NCI-H524 (cell line): ENCODE data around the gene RRP15.

ENCODE experiments used
- DNase-seq, 2 experiments: peaks; one replicate each; lab custom pipeline; 2025; lab: John Stamatoyannopoulos, UW

The RRP15 gene, protein sequence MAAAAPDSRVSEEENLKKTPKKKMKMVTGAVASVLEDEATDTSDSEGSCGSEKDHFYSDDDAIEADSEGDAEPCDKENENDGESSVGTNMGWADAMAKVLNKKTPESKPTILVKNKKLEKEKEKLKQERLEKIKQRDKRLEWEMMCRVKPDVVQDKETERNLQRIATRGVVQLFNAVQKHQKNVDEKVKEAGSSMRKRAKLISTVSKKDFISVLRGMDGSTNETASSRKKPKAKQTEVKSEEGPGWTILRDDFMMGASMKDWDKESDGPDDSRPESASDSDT

DNA sequence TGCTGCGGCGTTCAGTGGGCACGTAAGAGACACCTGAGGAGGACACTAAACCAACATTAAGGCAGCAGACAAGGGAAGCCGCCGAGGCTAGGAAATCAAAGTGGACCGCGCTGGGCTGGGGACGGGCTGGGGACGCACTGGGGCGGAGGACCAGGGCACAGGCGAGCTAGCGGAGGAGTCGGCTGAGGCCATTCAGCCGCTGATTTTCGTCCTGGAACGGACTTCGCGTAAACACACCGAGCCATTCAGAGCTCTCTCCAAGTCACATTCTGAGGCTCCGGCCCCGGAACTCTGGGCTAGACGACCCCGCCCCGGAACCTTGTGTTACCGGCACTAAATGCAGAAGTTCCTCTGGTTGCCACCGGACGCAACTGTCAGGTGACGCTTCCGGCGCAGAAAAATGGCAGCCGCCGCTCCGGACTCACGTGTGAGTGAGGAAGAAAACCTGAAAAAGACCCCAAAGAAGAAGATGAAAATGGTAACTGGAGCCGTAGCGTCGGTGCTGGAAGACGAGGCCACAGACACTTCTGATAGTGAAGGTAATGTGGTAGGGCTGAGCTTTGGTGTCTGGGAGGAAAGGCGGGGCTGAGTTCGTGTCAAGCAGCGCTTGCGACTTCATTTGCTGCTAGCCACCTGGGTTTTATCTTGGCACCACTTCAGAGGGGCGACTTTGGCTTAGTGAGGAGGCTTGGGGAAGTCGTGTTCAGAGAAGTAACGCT lies at the start of gene RRP15:
Gene RRP15, plus strand, starts transcription at position 377 of the 719 bp plus-strand sequence. Its CDS starts 24 bp downstream, at position 401.
- peak; percentile 76 to 88 for DNase-seq

DNA sequence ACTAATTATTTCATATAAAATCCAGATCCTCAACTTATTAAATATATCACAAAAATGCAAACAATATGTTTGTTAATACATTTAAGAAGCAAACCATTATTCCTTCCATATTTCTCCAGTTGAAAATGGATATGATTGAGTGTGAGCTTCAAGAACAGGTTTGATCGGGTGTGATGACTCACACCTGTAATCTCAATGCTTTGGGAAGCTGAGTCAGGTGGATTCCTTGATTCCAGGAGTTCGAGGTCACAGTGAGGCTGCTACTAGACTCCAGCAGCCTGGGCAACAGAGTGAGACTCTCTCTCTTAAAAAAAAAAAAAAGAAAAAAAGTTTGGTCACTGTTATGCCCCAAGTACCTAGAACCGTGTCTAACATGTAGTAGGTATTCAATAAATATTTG lies 42.9 kb upstream of the RRP15 start:
- no peak for DNase-seq

DNA sequence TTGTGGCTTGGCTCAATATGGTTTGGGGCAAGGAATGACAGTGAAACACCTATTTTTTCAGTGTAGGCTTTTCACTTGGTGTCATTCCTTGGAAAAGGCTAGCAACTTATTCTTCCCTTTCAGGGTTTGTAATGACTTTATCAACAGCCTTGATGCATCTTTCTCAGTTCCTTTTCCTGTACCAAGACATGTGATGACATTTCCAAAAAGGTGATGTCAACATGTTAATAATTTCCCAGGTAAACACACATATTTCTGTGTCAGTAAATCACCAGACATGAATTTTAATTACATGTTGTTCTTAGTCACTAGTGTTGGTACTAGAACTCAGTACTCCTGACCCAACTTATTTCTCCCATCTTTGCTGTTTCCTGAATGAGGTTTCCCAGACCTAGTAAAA lies 37.8 kb upstream of the RRP15 start:
- no peak for DNase-seq

DNA sequence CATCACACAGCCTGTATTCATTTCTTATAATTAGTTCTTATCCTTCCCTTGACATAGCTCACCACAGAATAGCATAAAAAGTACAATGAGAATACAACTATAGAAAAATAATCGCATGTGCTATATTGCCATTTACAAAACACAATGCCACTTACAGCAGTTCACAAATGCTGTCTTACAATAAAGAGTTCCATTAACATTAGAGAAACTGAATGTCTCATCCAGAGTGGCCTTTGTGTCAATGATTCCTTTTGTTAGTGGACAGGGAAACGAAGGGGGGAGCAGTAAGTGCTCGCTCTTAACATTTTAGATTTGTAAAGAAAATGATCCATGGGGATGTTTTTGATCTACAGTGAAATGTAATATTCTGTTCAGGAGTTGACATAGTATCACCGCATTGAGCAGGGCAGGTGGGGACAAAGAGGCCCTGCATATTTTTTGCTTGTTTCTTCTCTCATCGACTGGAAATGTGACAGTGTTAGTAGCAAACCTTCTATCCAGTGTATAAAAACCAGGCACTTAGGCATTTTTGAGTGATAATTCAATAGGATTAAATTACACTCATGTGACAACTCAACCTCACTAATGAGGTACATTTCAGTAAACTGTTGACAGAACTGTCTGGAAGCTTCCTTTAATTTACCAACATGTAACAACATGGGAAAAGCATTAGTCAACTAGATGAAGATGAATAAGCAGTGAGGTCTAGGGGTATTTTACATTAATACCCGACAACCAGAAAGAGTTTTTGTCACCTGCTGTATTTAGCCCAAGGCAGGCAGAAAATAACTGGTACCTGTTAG lies 35.6 kb upstream of the RRP15 start:
- no peak for DNase-seq

DNA sequence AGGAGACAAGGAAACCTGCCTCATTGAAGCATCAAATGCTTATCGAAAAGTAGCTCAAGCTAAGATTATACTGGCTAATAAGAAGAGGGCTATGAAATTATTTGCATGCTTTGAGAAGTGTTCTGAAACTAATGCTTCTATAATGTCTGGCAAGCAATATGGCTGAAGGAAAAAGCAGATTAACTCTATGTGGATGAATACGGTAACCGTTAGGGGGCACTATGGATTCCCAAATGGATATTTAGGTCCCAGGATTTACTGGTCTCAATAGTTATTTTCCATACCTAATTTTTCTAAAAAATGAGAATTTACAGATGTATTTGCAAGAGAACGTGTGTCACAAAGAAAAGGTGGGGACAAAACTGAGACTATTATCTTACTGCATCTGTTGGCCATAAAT lies 34.6 kb upstream of the RRP15 start:
- no peak for DNase-seq

DNA sequence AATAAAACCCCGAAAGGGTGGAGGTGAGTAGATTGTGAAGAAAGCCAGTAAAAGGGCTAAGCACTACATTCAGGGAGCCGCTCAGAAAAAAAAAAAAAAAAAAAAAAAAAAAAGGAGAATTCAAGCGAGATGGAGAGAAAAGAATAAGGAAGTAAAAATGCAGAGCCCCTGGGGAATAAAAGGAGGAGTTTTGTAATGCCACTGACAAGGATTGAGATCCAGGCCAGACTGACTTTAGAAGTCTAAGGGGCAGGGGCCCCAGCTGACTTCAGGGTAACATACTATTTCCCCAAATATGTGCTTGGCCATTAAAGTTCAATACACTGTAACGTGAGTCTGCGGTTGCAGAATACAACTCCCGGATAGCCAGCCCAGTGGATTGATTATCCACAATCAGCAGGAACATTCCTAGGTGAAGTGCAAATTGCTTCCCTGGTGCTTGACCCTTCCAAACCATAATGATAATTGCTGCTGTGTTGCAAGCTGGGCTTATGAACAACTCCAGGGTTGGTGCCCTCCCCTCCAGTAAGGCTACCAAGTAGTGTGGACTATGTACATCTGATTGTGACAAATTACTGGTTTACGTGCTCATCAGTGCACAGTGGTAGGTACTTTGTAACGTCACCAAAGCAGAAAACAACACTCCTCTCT lies 30.7 kb upstream of the RRP15 start:
- no peak for DNase-seq

DNA sequence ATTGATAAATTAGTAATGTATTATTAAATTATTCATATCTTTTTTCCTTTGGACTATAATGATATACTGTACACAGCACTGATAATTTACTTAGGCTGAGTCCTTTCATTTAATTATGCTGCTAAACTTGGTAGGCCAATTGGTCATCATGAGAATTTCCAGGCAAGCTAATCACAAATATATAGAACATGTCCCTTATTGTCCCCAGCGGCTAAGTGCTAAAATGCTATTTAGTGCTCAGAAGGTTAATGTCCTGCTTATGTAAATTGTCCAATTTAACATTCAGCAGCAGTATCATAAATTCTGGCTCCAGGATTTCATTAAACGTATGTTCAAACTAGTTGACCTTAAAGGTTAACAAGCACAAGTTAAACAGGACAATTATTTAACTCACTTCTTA lies 30.0 kb upstream of the RRP15 start:
- no peak for DNase-seq

DNA sequence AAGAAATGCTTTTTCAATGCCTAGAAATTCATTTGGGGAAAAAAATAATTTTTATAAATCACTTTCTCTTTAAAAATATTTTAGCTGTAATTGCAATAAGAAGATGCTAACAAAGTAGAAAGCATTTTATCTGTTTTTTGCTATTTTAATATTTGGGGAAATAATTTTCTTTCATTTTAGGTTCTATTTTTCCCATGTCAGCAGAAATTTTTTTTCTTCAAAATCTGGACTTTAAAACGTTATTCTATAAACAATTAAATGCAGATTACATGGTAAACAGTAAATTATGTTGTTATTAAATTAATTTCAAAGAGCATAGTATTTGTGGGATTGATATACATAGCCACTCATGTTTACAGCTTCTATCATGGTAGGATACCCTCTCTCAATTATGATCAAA lies 27.7 kb upstream of the RRP15 start:
- DNase-seq = no peak

DNA sequence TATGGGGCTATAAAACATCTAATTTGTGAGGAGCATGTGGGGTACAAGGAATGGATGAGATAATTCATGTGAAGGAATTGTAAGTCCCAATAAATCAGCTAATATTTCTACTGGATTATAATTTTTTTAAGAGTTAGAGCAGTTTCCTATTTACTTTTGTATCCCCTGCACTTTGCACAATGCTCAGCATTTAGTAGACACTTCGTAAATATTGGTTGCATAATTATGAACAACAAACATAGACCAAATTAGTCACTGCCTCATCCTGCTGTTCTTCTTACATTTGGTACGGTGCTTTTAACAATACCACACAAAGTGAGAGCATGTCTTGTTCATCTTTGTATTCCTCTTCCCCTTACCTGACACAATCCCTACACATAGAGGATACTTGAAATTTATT lies 27.1 kb upstream of the RRP15 start:
- DNase-seq = no peak

DNA sequence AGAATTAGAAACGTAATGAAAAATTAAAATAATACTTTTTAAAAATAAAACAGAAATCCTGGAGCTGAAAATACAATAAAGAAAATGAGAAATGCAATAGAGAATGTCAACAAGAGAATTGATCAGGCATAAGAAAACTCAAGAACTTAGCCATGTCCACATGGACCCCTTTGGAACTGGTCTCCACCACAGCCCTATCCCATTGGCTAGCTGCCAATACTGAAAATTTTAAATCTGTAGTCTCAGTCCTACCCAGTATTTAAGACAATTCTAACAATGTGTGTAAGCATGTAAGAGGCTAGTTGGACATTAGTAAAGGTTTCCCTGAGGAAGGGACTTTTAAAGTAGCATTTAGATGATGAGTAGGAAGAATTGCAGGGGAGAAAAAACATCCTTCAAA lies 25.8 kb upstream of the RRP15 start:
- no peak for DNase-seq

DNA sequence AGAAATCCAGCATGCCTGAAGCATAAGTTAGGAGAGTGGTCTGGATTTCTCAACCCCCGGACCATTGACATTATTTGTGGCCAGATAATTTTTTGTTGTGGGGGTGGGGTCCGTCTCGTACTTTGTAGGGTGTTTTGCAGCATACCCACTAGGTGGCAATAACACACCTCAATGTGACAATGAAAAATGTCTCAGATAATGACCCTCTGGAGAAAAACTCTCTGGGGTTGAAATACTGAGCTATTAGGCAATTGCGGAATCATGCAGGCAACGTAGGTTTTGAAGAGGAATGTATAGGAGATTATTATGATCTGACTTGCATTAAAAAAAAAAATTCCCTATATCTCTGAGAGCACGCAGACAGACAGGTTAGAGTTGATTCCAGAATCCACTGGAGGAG lies 25.3 kb upstream of the RRP15 start:
- DNase-seq = peak; percentile 2 to 61

DNA sequence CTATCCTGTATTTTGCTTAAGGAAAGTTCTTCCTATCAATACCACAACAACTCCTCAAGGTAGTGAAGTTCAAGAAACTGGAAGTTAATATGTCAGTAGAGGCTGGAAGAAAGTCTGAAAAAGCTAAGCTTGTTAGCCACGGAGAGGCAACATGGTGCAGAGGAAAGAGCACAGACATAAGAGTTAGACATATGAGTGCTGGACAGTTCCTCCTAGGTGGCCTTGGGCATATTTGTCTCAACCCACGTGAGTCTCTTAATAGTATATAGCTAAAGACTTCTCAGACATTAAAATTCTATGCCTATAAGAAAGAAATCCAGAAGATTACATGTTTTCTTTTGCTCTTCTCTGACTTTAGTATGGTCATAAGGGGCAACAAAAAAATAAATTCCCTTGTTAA lies 22.8 kb upstream of the RRP15 start:
- DNase-seq = no peak

DNA sequence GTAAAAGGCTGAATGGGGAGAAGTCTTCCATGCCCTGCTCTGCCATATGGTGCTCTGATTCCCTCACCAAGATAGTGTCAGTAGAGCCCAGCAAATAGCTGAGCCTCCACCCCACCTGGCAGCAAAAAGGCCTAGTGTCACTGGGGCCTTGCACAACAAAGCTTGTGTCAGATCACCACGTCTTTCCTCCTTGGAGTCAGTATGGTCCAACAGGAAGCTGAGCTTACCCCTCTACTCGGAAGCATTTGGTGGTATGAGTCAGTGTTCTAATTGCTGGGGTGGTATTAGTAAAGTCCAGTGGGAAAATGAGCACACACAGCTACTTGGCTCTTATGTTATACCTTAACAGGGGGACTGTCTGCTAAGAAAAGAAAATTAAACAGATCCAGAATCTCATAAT lies 18.7 kb upstream of the RRP15 start:
- no peak for DNase-seq

DNA sequence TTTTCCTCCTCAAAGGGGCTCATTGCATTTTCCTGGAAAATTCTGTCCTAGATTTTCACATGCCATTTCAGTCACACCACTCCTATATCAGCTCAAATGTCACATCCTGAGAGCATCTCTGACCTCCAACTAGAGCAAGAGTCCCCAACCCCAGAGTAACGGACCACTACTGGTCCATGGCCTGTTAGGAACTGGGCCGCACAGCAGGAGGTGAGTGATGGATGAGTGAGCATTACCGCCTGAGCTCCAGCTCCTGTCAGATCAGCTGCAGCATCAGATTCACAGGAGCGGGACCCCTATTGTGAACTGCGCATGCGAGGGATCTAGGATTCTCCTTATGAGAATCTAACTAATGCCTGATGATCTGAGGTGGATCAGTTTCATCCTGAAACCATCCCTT lies 12.7 kb upstream of the RRP15 start:
- no peak for DNase-seq

DNA sequence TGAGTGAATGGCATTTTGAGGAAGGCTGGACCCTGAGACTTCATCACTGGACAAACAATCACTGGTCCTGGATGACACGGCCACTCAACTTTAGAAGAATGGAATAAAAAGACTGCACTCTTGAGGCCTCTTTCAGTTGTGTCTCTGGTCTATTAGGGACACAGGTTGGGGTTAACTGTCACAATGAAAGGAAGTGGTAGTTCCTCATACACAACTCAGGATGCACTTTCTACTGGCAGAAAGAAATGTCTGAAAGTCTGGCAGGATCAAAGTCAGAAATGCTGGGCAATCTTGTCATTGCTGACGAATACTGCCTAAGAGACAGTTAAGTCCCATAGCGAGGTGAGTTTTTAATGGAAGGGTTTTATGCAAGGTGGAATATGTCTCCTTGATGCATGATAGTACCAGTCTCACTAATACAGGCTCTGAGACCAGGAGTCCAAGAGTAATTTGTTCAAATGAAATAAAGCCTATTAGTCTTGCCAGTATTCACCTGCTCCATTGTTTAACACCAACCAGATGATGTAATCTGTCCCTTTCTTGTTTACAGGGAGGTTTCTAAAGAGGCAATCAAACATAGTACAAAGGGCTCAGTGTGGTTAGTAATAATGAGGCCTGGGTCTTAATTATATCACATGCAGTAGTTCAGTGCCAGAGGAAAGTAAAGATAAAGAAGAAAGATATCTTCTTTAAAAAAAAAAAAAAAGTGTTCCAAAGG lies 11.2 kb upstream of the RRP15 start:
- no peak for DNase-seq

DNA sequence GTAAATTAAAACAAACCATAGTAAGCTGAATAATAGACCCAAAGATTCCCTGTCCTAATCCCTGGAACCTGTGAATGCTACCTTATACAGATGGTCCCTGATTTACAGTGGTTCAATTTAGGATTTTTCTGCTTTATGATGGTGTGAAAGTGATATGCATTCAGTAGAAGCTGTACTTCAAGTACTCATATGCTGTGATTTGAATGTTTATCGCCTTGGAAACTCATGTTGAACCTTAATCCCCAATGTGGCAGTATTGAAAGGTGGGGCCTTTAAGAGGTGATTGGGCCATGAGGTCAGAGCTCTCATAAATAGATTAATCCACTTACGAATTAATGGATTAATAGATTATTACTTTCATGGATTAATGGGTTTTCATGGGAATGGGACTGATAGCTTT lies 10.6 kb upstream of the RRP15 start:
- DNase-seq = peak; percentile 23 to 72

DNA sequence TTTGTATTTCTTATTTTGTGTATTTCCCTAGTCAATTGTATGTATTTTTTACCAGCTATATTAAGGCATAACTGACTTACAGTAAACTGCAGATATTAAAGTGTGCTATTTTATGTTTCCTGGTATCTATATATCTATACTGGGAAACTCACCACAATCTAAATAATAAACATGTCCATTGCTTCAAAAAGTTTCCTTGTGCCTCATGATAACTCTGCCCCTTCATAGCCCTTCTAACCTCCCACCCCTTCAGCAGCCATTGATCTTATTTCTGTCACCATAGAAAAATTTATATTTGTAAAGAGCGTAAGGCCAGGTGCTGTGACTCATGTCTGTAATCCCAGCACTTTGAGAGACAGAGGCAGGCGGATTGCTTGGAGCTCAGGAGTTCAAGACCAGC lies 9.3 kb upstream of the RRP15 start:
- DNase-seq = no peak

DNA sequence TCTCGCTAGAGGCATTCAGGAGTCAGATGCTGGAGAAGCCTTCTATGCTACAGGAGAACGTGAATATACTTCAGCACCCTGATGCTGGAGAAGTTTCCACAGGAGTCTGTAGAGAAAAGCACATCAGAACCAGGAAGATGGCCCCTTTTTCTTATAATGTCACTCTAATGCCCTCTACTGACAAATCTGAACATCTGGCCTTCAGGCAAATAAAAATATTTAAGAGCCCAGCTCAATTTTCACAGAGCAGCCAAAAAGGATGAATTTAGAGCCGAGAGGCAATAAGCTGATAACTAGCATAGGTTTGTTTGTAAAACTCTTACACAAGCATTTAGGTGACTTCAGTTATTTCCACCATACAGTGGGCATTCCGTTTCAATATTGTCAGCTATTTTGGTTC lies 3.8 kb upstream of the RRP15 start:
- DNase-seq = peak in 1 of 2 experiments; percentile 5

DNA sequence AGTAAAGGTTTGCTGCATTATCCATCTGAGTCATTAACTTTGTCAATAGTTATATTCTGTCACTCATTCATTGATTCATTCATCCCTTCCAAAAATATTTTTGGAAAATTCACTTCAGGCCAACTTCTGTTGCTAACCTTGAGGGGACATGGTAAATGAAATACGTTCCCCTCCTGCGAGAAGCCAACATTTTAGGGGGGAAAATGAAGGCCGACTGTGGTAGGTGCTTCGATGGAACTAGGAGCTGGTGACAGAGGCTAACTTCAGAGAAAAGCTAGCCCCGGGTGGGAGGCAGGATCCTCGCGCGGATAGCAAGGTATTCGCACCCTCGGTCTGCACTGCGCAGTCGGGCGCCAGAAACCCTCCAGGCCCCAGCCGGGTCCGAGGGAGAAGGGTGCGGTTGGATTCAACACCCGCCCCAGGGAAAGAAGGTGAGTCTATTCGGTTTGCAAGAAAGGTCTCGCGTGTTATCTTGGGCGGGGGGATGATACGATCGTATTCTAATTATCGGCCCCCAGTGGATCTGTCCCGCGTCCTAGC lies 646 bp upstream of the RRP15 start:
- DNase-seq = no peak

DNA sequence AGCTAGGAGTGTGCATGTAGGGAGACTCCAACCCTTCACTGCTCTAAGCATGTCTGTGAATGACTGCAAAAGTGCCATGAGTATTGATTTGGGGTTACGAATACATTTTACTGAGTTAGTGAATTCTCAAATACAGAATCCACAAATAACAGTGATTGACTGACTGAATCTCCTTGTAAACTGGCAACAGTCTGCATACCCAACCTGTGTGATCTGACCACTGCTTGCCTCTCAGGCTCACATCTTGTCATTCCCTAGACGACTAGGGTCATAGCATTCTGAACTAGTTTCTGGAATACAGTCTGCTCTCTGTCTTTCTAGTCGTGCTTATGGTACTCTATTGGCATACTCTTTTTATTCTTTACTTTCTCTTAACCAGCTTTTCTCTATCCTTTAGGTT lies 7.4 kb downstream of the RRP15 start:
- DNase-seq = no peak

DNA sequence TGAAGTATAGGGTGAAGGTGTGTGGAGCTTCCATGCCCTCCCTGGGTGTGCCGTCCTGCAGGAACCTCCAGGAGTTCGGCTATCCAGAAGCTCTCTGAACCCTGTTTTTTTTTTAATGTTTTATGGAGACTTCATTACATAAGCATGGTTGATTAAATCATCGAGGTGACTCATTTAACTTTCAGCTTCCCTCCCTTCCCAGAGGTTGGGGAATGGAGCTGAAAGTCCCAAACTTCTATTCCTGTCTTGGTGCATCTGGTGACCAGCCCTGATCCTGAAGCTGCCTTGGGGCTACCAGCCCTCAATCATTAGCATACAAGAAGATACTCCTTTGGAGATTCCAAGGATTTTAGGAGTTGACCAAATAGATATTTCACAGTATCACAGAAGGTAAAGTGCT lies 9.5 kb downstream of the RRP15 start:
- DNase-seq = no peak

DNA sequence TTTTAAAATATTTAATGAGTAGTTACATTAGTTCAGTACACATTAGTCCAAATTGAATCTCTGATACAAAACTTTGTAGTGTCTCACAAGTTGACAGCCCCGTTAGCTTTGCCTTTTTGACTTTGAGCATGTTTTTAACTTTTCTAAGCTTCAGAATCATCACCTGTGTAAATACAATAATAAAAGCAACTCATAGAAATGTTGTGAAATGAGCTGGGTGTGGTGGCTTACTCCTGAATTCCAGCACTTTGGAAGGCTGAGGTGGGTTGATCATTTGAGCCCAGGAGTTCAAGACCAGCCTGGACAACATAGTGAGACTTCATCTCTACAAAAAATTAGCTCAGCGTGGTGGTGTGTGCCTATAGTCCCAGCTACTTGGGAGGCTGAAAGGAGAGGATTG lies 11.1 kb downstream of the RRP15 start:
- no peak for DNase-seq
